Parathyroid adenoma (tissue), 2 donors: ENCODE measurements around the gene CDH12.
A peak's percentile ranks its signal among the peaks of the same experiment; 100 is the strongest.

Experiments used
- H2AFZ ChIP-seq: fragments of 300-600 bp; sonication (generic); one replicate; pipeline ENCODE4 v1.7.0; 2017; ENCODE audit warnings: antibody characterized with exemption, mild to moderate bottlenecking
- H3K27ac ChIP-seq: fragments of 300-600 bp; sonication (generic); one replicate; pipeline ENCODE4 v1.7.0; 2017
- H3K27me3 ChIP-seq: fragments of 300-600 bp; sonication (generic); one replicate; pipeline ENCODE4 v1.7.0; 2017; ENCODE audit warnings: low read length; ENCODE audit not compliant: control insufficient read depth, insufficient read depth
- H3K36me3 ChIP-seq: fragments of 300-600 bp; sonication (generic); one replicate; pipeline ENCODE4 v1.7.0; 2017; ENCODE audit warnings: low read length; ENCODE audit not compliant: control insufficient read depth, insufficient read depth
- H3K4me1 ChIP-seq: fragments of 300-600 bp; sonication (generic); one replicate; pipeline ENCODE4 v1.7.0; 2017; ENCODE audit warnings: control low read depth
- H3K4me2 ChIP-seq: fragments of 300-600 bp; sonication (generic); one replicate; pipeline ENCODE4 v1.7.0; 2017; ENCODE audit warnings: low read length
- H3K4me3 ChIP-seq: fragments of 300-600 bp; sonication (generic); one replicate; pipeline ENCODE4 v1.7.0; 2017; ENCODE audit warnings: low read depth, low read length
- H3K79me2 ChIP-seq: fragments of 300-600 bp; sonication (generic); one replicate; pipeline ENCODE4 v1.7.0; 2017; ENCODE audit warnings: control low read depth
- H3K9ac ChIP-seq: fragments of 300-600 bp; sonication (generic); one replicate; pipeline ENCODE4 v1.7.0; 2017; ENCODE audit warnings: mild to moderate bottlenecking
- H3K9me3 ChIP-seq: fragments of 300-600 bp; sonication (generic); one replicate; pipeline ENCODE4 v1.7.0; 2017; ENCODE audit warnings: low read length; ENCODE audit not compliant: control insufficient read depth
- TF ChIP-seq, protein P1 (sequence below): fragments of 300-600 bp; sonication (generic); IDR thresholded peaks from one replicate; pipeline ENCODE4 v1.7.0; 2017; ENCODE audit warnings: antibody characterized with exemption, mild to moderate bottlenecking
- donor health status: primary hyperparathyroidism.

Gene CDH12

DNA sequence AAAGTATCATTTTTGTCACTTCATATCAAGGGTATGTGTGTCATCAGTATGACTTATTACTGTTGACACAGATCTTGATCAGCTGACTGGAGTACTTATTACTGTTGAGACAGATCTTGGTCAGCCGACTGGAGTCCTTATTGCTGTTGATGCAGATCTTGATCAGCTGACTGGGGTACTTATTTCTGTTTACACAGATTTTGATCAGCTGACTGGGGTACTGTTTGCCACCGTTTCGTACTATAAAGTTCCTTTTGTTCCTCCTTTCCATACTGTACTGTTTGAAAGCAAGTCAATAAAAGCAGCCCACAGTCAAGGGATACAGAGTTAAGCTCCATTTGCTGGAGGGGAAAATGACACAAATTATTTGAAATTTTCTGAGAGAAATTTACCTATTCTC, 347.3 kb downstream of the CDH12 start:
- TF ChIP-seq, protein P1, sequence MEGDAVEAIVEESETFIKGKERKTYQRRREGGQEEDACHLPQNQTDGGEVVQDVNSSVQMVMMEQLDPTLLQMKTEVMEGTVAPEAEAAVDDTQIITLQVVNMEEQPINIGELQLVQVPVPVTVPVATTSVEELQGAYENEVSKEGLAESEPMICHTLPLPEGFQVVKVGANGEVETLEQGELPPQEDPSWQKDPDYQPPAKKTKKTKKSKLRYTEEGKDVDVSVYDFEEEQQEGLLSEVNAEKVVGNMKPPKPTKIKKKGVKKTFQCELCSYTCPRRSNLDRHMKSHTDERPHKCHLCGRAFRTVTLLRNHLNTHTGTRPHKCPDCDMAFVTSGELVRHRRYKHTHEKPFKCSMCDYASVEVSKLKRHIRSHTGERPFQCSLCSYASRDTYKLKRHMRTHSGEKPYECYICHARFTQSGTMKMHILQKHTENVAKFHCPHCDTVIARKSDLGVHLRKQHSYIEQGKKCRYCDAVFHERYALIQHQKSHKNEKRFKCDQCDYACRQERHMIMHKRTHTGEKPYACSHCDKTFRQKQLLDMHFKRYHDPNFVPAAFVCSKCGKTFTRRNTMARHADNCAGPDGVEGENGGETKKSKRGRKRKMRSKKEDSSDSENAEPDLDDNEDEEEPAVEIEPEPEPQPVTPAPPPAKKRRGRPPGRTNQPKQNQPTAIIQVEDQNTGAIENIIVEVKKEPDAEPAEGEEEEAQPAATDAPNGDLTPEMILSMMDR, result no peak
- no peaks in the 10 kb centered on the region for H3K9me3 ChIP-seq
- no peak overlapping the region for H2AFZ ChIP-seq
- no peaks in the 10 kb centered on the region for H3K4me1 ChIP-seq
- no peak overlapping the region for H3K27ac ChIP-seq
- no peaks in the 10 kb centered on the region for H3K27me3 ChIP-seq
- no peak overlapping the region for H3K9ac ChIP-seq
- H3K4me2 ChIP-seq, result no peak overlapping the region
- no peak overlapping the region for H3K4me3 ChIP-seq
- no peaks in the 10 kb centered on the region for H3K79me2 ChIP-seq
- no peaks in the 10 kb centered on the region for H3K36me3 ChIP-seq

DNA sequence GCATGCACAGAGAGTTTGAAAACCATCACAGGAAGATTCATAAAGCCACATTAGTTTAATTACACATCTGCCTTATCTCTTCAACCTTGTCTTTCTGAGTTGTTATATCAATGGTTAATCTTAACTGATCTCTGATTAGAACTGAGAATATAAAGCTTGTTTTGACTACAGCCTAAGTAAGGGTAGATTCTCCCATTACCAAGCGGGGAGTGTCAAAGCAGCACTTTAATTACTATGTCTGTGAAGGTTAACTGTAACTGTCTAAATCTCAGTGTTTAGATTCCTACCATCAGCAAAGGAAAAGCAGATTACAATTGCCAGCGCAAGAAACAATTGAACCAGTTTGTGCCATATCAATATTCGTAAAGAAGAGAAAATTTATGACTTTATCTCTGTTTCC, 348.7 kb downstream of the CDH12 start:
- H3K4me1 ChIP-seq, result no peaks in the 10 kb centered on the region
- H3K27ac ChIP-seq, result no peak overlapping the region
- no peaks in the 10 kb centered on the region for H3K36me3 ChIP-seq
- TF ChIP-seq, protein P1, result no peak
- no peaks in the 10 kb centered on the region for H3K9me3 ChIP-seq
- peak overlapping the region; percentile 39 for H3K4me2 ChIP-seq
- no peaks in the 10 kb centered on the region for H3K79me2 ChIP-seq
- no peak overlapping the region for H3K9ac ChIP-seq
- no peak overlapping the region for H3K4me3 ChIP-seq
- no peaks in the 10 kb centered on the region for H3K27me3 ChIP-seq
- H2AFZ ChIP-seq, result no peak overlapping the region

DNA sequence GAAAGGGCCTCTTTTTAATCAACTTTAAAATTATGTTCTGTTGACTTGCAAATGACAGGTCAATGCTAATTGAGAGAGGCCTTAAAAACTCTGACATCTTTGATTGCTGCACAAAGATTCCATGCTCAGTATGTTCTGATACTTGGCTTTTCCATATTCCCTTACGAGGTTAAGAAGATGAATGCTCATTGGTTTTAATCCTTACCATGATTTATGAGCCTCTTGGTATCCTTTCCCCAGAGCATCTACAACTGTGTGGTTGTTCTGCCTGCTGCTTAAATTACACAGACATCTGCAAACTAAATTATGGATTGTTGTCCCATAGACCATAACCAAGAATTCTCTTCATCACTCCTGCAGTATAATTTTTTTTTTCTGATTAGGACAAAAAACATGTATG, 352.6 kb downstream of the CDH12 start:
- TF ChIP-seq, protein P1, result no peak
- no peak overlapping the region for H3K4me3 ChIP-seq
- H3K27ac ChIP-seq, result no peak overlapping the region
- no peaks in the 10 kb centered on the region for H3K9me3 ChIP-seq
- no peaks in the 10 kb centered on the region for H3K27me3 ChIP-seq
- H3K4me1 ChIP-seq, result no peaks in the 10 kb centered on the region
- no peaks in the 10 kb centered on the region for H3K36me3 ChIP-seq
- H3K9ac ChIP-seq, result no peak overlapping the region
- no peaks in the 10 kb centered on the region for H3K79me2 ChIP-seq
- no peak overlapping the region for H3K4me2 ChIP-seq
- no peak overlapping the region for H2AFZ ChIP-seq

DNA sequence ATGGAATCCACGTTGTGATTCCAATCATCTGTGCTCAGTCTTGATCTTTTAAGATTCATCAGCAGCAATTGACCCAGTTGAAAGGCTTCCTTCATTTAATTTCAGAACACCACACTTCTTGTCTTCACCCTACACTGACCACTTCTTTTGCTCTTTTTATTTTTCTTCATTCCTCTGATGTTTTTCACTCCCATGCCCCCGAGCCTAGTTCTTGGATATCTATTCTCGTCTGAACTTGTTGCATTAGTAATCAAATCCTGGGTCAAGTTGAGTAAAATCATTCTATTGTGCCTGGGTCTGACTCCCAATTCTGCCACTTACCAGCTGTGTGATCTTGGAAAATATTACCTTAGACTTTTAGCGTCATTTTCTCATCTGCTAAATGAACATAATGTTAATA, 356.5 kb downstream of the CDH12 start:
- Histone ChIP-seq H3K27ac (no peak overlapping the region), H3K9me3 (no peaks in the 10 kb centered on the region), H3K4me3 (no peak overlapping the region), H3K4me1 (no peaks in the 10 kb centered on the region), H3K9ac (no peak overlapping the region), H3K27me3 (no peaks in the 10 kb centered on the region), H3K36me3 (no peaks in the 10 kb centered on the region), H3K79me2 (no peaks in the 10 kb centered on the region), H2AFZ (no peak overlapping the region), H3K4me2 (no peak overlapping the region)
- TF ChIP-seq, protein P1, result no peak

DNA sequence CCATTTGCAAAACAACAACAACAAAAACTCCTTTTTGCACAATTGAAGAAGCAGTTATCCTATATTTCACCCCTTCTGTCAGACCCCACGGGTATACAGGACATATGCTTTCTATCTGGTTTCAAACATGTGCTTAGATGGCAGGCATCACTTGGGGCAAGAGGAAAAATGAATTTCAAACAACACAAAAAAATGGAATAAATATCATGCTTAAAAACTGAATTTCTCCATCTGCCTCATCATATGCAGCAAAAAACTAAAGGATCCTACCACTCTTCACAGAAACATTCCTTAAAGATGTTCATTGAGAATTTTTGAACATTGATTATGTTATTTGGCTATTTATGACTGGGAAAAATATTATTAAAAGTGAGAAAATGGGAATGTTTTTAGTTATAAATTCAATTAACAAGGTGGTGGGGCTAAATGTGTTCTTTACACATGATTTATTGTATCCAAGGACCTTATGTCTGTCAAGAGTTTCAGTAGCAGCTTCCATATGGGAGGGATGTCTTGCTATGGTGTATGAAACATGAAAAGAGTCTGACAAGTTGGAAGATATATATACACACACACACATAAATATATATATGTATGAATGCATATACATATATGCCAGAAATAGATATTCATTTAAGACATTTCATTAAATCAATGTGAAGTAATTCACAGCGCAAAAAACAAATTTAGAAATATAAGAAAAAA, 358.0 kb downstream of the CDH12 start:
- no peaks in the 10 kb centered on the region for H3K36me3 ChIP-seq
- no peak overlapping the region for H3K4me3 ChIP-seq
- H3K27me3 ChIP-seq, result no peaks in the 10 kb centered on the region
- TF ChIP-seq, protein P1, result no peak
- no peak overlapping the region for H3K9ac ChIP-seq
- H3K4me2 ChIP-seq, result no peak overlapping the region
- no peak overlapping the region for H3K27ac ChIP-seq
- H3K79me2 ChIP-seq, result no peaks in the 10 kb centered on the region
- H3K9me3 ChIP-seq, result no peaks in the 10 kb centered on the region
- no peaks in the 10 kb centered on the region for H3K4me1 ChIP-seq
- no peak overlapping the region for H2AFZ ChIP-seq
